Mesendoderm (in vitro differentiated cells): ENCODE results near the gene TUBGCP6.

Source experiments
- DNase-seq: peaks from one replicate; pipeline ENCODE4 v3.0.0; 2013
- H2AK5ac ChIP-seq: 2 replicates; pipeline ENCODE4 v1.6.1; 2013; ENCODE audit warnings: low read length, inconsistent platforms
- H2BK120ac ChIP-seq: 2 replicates; pipeline ENCODE4 v1.6.1; 2013; ENCODE audit warnings: low read depth, mild to moderate bottlenecking, low read length, moderate library complexity, mixed read lengths
- H2BK15ac ChIP-seq: replicated peaks from 2 replicates; pipeline ENCODE4 v1.6.1; 2013; ENCODE audit warnings: low read depth, mild to moderate bottlenecking, moderate library complexity
- H2BK5ac ChIP-seq: 2 replicates; pipeline ENCODE4 v1.6.1; 2013; ENCODE audit warnings: low read length, inconsistent platforms
- H3K18ac ChIP-seq: 2 replicates; pipeline ENCODE4 v1.6.1; 2013; ENCODE audit warnings: mild to moderate bottlenecking, low read length, mixed read lengths
- H3K23ac ChIP-seq: one replicate; pipeline ENCODE4 v1.6.1; 2013; ENCODE audit warnings: low read length
- H3K27ac ChIP-seq: 2 replicates; pipeline ENCODE4 v1.5.1; 2013; ENCODE audit warnings: low read depth, mild to moderate bottlenecking, inconsistent platforms, low read length, moderate library complexity
- H3K27me3 ChIP-seq: 2 replicates; pipeline ENCODE4 v1.6.1; 2013; ENCODE audit warnings: low read length, control low read depth, mild to moderate bottlenecking, inconsistent platforms; ENCODE audit not compliant: insufficient read depth, poor library complexity
- H3K36me3 ChIP-seq: 2 replicates; pipeline ENCODE4 v1.6.1; 2013; ENCODE audit warnings: low read length, inconsistent platforms; ENCODE audit not compliant: control insufficient read depth, insufficient read depth
- H3K4ac ChIP-seq: one replicate; pipeline ENCODE4 v1.6.1; 2013; ENCODE audit warnings: low read depth, mild to moderate bottlenecking, low read length, moderate library complexity
- H3K4me1 ChIP-seq: 2 replicates; pipeline ENCODE4 v1.6.1; 2013; ENCODE audit warnings: low read depth, low read length, inconsistent platforms; ENCODE audit not compliant: control insufficient read depth
- H3K4me2 ChIP-seq: 2 replicates; pipeline ENCODE4 v1.6.1; 2013; ENCODE audit warnings: low read length
- H3K4me3 ChIP-seq: 2 replicates; pipeline ENCODE4 v1.5.1; 2013; ENCODE audit warnings: mild to moderate bottlenecking, low read length
- H3K56ac ChIP-seq: one replicate; pipeline ENCODE4 v1.6.1; 2013; ENCODE audit warnings: low read length
- H3K79me1 ChIP-seq: 2 replicates; pipeline ENCODE4 v1.6.1; 2013; ENCODE audit warnings: low read length, inconsistent platforms
- H3K79me2 ChIP-seq: 2 replicates; pipeline ENCODE4 v1.6.1; 2013; ENCODE audit warnings: mild to moderate bottlenecking, low read length; ENCODE audit not compliant: control insufficient read depth, insufficient read depth
- H3K9ac ChIP-seq: 2 replicates; pipeline ENCODE4 v1.6.1; 2013; ENCODE audit warnings: low read length, inconsistent platforms
- H4K5ac ChIP-seq: one replicate; pipeline ENCODE4 v1.6.1; 2013; ENCODE audit warnings: low read length
- H4K8ac ChIP-seq: one replicate; pipeline ENCODE4 v1.6.1; 2013; ENCODE audit warnings: low read depth, mild to moderate bottlenecking, control low read depth, low read length, moderate library complexity
- WGBS: extraction: QIAGEN DNeasy Blood & Tissue Kit; methylation state at CpG from one replicate; pipeline ENCODE4 v1.1.7; 2013; ENCODE audit warnings: low lambda C conversion rate, missing lambda C conversion rate; ENCODE audit not compliant: insufficient coverage; ENCODE audit errors: extremely low coverage; 5-methylcytosine and 5-hydroxymethylcytosine counted together

The TUBGCP6 gene

GRCh38 chr22:50289151-50289941 lies 44.5 kb upstream of the TUBGCP6 start:
- no peak overlapping the region for H2AK5ac ChIP-seq
- H3K79me1 ChIP-seq, result peaks cover 18% of the 10 kb centered on the region
- H3K18ac ChIP-seq, result no peak overlapping the region
- H4K8ac ChIP-seq, result no peak overlapping the region
- H3K27me3 ChIP-seq, result no peaks in the 10 kb centered on the region
- no peak overlapping the region for H3K4me2 ChIP-seq
- DNase-seq, result no peak
- H3K56ac ChIP-seq, result no peak overlapping the region
- H3K79me2 ChIP-seq, result peaks cover 15% of the 10 kb centered on the region
- H4K5ac ChIP-seq, result no peak overlapping the region
- no CpG with 5 or more reads among the region's 57 CpGs for WGBS
- H3K9ac ChIP-seq, result no peak overlapping the region
- H3K4ac ChIP-seq, result no peak overlapping the region
- H3K36me3 ChIP-seq, result peaks cover 2% of the 10 kb centered on the region
- no peak overlapping the region for H2BK120ac ChIP-seq
- H2BK15ac ChIP-seq, result no peak overlapping the region
- H3K27ac ChIP-seq, result no peak overlapping the region
- H3K23ac ChIP-seq, result no peak overlapping the region
- no peak overlapping the region for H3K4me3 ChIP-seq
- H3K4me1 ChIP-seq, result peaks cover 6% of the 10 kb centered on the region
- H2BK5ac ChIP-seq, result no peak overlapping the region

DNA sequence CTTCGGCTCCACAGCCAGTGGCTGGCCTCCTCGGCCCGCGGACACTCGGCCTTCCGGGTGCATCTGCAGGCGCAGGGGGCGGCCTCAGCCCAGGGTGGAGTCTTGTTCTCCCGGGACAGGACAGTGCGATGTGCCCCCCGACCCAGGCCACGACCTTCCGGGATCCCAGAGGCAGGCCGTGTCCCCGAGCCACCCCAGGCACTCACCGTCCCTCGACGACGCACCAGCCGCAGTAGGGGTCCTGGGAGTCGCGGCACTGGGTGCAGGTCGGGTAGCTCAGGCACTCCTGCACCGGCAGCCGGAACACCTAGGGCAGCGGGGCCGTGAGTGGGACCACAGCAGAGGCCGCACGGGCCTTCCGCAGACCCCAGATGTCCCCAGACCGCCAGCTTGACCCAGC lies 42.9 kb upstream of the TUBGCP6 start:
- Histone ChIP-seq H3K4ac (no peak overlapping the region), H4K5ac (no peak overlapping the region), H3K79me1 (peaks cover 13% of the 10 kb centered on the region), H3K4me1 (no peaks in the 10 kb centered on the region), H3K79me2 (peaks cover 12% of the 10 kb centered on the region), H3K4me2 (no peak overlapping the region), H3K4me3 (no peak overlapping the region), H4K8ac (no peak overlapping the region), H3K27me3 (no peaks in the 10 kb centered on the region), H3K23ac (no peak overlapping the region), H3K36me3 (peaks cover 2% of the 10 kb centered on the region), H2BK120ac (no peak overlapping the region), H2AK5ac (no peak overlapping the region), H2BK15ac (no peak overlapping the region), H3K9ac (no peak overlapping the region), H2BK5ac (no peak overlapping the region), H3K56ac (no peak overlapping the region), H3K27ac (no peak overlapping the region), H3K18ac (no peak overlapping the region)
- DNase-seq, result no peak
- WGBS, result no CpG with 5 or more reads among the region's 31 CpGs

DNA sequence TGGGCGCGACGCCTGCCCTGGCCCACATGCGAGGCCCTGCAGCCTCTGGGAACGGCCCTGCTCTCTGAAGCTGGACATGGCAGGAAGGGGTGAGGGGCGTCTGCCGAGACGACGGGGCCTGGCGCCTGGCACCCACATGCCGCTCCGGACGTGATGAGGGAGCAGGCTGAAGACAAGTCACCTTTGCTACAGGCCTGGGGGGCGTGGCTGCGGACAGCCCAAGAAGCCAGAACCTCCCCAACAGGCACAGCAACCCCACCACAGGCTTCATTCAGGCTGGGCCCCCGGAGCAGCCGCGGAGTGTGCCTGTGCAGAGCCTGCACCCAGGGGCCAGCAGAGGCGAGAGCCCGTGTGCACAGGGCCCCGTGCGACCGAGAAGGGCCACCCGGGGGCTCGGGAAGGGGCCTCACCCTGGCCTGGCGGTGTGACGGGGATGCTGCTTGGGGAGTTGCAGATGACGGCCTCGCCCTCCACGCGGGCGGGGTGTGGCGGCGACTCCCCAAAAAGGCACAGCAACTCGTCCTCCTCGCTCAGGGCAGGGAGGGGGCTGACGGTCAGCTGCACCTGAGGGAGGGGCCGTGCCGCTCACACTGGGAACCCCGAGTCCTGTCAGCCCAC lies 42.0 kb upstream of the TUBGCP6 start:
- Histone ChIP-seq H3K18ac (no peak overlapping the region), H2BK15ac (no peak overlapping the region), H4K8ac (no peak overlapping the region), H2BK5ac (no peak overlapping the region), H3K23ac (no peak overlapping the region), H3K56ac (no peak overlapping the region), H3K4me2 (no peak overlapping the region), H3K9ac (no peak overlapping the region), H2AK5ac (no peak overlapping the region), H3K4ac (no peak overlapping the region), H3K27me3 (no peaks in the 10 kb centered on the region), H3K79me1 (peaks cover 7% of the 10 kb centered on the region), H2BK120ac (no peak overlapping the region), H3K36me3 (peaks cover 3% of the 10 kb centered on the region), H3K79me2 (peaks cover 7% of the 10 kb centered on the region), H4K5ac (no peak overlapping the region), H3K4me3 (no peak overlapping the region), H3K27ac (no peak overlapping the region), H3K4me1 (no peaks in the 10 kb centered on the region)
- DNase-seq, result no peak
- WGBS, result no CpG with 5 or more reads among the region's 40 CpGs

- Histone ChIP-seq H3K4me3 (no peak overlapping the region), H3K4me2 (no peak overlapping the region), H2BK5ac (no peak overlapping the region), H2BK120ac (no peak overlapping the region), H3K79me2 (peaks cover 2% of the 10 kb centered on the region), H3K4me1 (no peaks in the 10 kb centered on the region), H2BK15ac (no peak overlapping the region), H3K36me3 (peaks cover 4% of the 10 kb centered on the region), H3K18ac (no peak overlapping the region), H3K4ac (no peak overlapping the region), H3K79me1 (peaks cover 3% of the 10 kb centered on the region), H3K27ac (no peak overlapping the region), H3K56ac (no peak overlapping the region), H3K23ac (no peak overlapping the region), H4K5ac (no peak overlapping the region), H3K27me3 (no peaks in the 10 kb centered on the region), H2AK5ac (no peak overlapping the region), H3K9ac (no peak overlapping the region), H4K8ac (no peak overlapping the region)
- no peak for DNase-seq
- no CpG with 5 or more reads among the region's 21 CpGs for WGBS
Measured at GRCh38 chr22:50286275-50286674, 41.5 kb upstream of the TUBGCP6 start.

- Histone ChIP-seq H3K79me1 (peaks cover 3% of the 10 kb centered on the region), H3K9ac (no peak overlapping the region), H4K8ac (no peak overlapping the region), H2BK15ac (no peak overlapping the region), H2BK5ac (no peak overlapping the region), H3K27me3 (no peaks in the 10 kb centered on the region), H3K79me2 (no peaks in the 10 kb centered on the region), H3K27ac (no peak overlapping the region), H3K23ac (no peak overlapping the region), H4K5ac (no peak overlapping the region), H3K4me1 (no peaks in the 10 kb centered on the region), H3K4me3 (no peak overlapping the region), H3K36me3 (peaks cover 4% of the 10 kb centered on the region), H2AK5ac (no peak overlapping the region), H3K4ac (no peak overlapping the region), H3K56ac (no peak overlapping the region), H2BK120ac (no peak overlapping the region), H3K4me2 (no peak overlapping the region), H3K18ac (no peak overlapping the region)
- DNase-seq, result no peak
- WGBS, result no CpG with 5 or more reads among the region's 34 CpGs
Measured at GRCh38 chr22:50285568-50286229, 40.9 kb upstream of the TUBGCP6 start.
